HEK293 (cell line): ENCODE measurements around the gene ZSCAN29.

Experiments
- GLIS2 ChIP-seq: fragments of 450-650 bp; formaldehyde crosslinking; IDR thresholded peaks from 2 replicates; pipeline ENCODE4 v1.5.1; 2016; ENCODE audit warnings: missing biosample characterization, missing genetic modification characterization
- MYNN ChIP-seq: fragments of 450-650 bp; formaldehyde crosslinking; IDR thresholded peaks from 2 replicates; pipeline ENCODE4 v1.5.1; 2016; ENCODE audit warnings: missing biosample characterization, missing genetic modification characterization, borderline replicate concordance
- MZF1 ChIP-seq: fragments of 450-650 bp; formaldehyde crosslinking; IDR thresholded peaks from 2 replicates; pipeline ENCODE4 v1.5.1; 2017; ENCODE audit warnings: missing biosample characterization, missing genetic modification characterization, borderline replicate concordance
- REPIN1 ChIP-seq: fragments of 450-650 bp; formaldehyde crosslinking; IDR thresholded peaks from 2 replicates; pipeline ENCODE4 v1.5.1; 2017; ENCODE audit warnings: missing biosample characterization, missing genetic modification characterization, low read depth
- SCRT1 ChIP-seq: fragments of 450-650 bp; formaldehyde crosslinking; IDR thresholded peaks from 2 replicates; pipeline ENCODE4 v1.5.1; 2016; ENCODE audit warnings: missing biosample characterization, missing genetic modification characterization, borderline replicate concordance
- SETDB1 ChIP-seq: IDR thresholded peaks from one replicate; pipeline ENCODE4 v1.6.1; 2017; ENCODE audit warnings: mild to moderate bottlenecking, low read length, moderate library complexity, mixed read lengths; ENCODE audit not compliant: insufficient read length
- ZBTB20 ChIP-seq: fragments of 450-650 bp; formaldehyde crosslinking; IDR thresholded peaks from 2 replicates; pipeline ENCODE4 v1.5.1; 2016; ENCODE audit warnings: missing biosample characterization, missing genetic modification characterization
- ZBTB49 ChIP-seq: fragments of 450-650 bp; formaldehyde crosslinking; IDR thresholded peaks from 2 replicates; pipeline ENCODE4 v1.5.1; 2016; ENCODE audit warnings: missing biosample characterization, missing genetic modification characterization, low read depth
- ZFP37 ChIP-seq: fragments of 450-650 bp; formaldehyde crosslinking; IDR thresholded peaks from 2 replicates; pipeline ENCODE4 v1.5.1; 2016; ENCODE audit warnings: missing biosample characterization, missing genetic modification characterization
- ZNF146 ChIP-seq: fragments of 450-650 bp; formaldehyde crosslinking; IDR thresholded peaks from 2 replicates; pipeline ENCODE4 v1.5.1; 2016; ENCODE audit warnings: missing biosample characterization, missing genetic modification characterization
- ZNF157 ChIP-seq: fragments of 450-650 bp; formaldehyde crosslinking; IDR thresholded peaks from 2 replicates; pipeline ENCODE4 v1.5.1; 2016; ENCODE audit warnings: missing biosample characterization, missing genetic modification characterization
- ZNF169 ChIP-seq: fragments of 450-650 bp; formaldehyde crosslinking; IDR thresholded peaks from 2 replicates; pipeline ENCODE4 v1.5.1; 2016; ENCODE audit warnings: missing biosample characterization, missing genetic modification characterization
- ZNF18 ChIP-seq: fragments of 450-650 bp; formaldehyde crosslinking; IDR thresholded peaks from 2 replicates; pipeline ENCODE4 v1.5.1; 2016; ENCODE audit warnings: missing biosample characterization, missing genetic modification characterization
- ZNF19 ChIP-seq: fragments of 450-650 bp; formaldehyde crosslinking; IDR thresholded peaks from 2 replicates; pipeline ENCODE4; 2016; ENCODE audit warnings: missing biosample characterization, missing genetic modification characterization, low read depth
- ZNF24 ChIP-seq: fragments of 450-650 bp; formaldehyde crosslinking; IDR thresholded peaks from 2 replicates; pipeline ENCODE4 v1.5.1; 2016; ENCODE audit warnings: missing biosample characterization, missing genetic modification characterization
- ZNF416 ChIP-seq: fragments of 450-650 bp; formaldehyde crosslinking; IDR thresholded peaks from 2 replicates; pipeline ENCODE4 v1.5.1; 2016; ENCODE audit warnings: missing biosample characterization, missing genetic modification characterization
- ZNF555 ChIP-seq: fragments of 450-650 bp; formaldehyde crosslinking; conservative IDR thresholded peaks from 2 replicates; pipeline ENCODE4 v1.5.1; 2017; ENCODE audit warnings: missing biosample characterization, mild to moderate bottlenecking, missing genetic modification characterization, inconsistent platforms
- ZNF660 ChIP-seq: fragments of 450-650 bp; IDR thresholded peaks from 2 replicates; pipeline ENCODE4 v1.5.1; 2018; ENCODE audit warnings: missing biosample characterization, mild to moderate bottlenecking, missing genetic modification characterization
- ZNF747 ChIP-seq: fragments of 450-650 bp; formaldehyde crosslinking; IDR thresholded peaks from 2 replicates; pipeline ENCODE4 v1.5.1; 2016; ENCODE audit warnings: missing biosample characterization, missing genetic modification characterization
- ZNF843 ChIP-seq: fragments of 450-650 bp; formaldehyde crosslinking; IDR thresholded peaks from 2 replicates; pipeline ENCODE4 v1.5.1; 2016; ENCODE audit warnings: missing biosample characterization, missing genetic modification characterization
- TF ChIP-seq, protein P1 (sequence below): fragments of 450-650 bp; formaldehyde crosslinking; optimal IDR thresholded peaks from 2 replicates; pipeline ENCODE3; 2016; ENCODE audit warnings: missing biosample characterization, mild to moderate bottlenecking, missing genetic modification characterization
- TF ChIP-seq, protein P2 (sequence below): fragments of 450-650 bp; formaldehyde crosslinking; IDR thresholded peaks from 2 replicates; pipeline ENCODE4 v1.5.1; 2016; ENCODE audit warnings: missing biosample characterization, missing genetic modification characterization
- TF ChIP-seq, protein P3 (sequence below): fragments of 450-650 bp; formaldehyde crosslinking; IDR thresholded peaks from 2 replicates; pipeline ENCODE4 v1.5.1; 2016; ENCODE audit warnings: missing biosample characterization, missing genetic modification characterization
- TF ChIP-seq, protein P4 (sequence below): fragments of 450-650 bp; formaldehyde crosslinking; IDR thresholded peaks from 2 replicates; pipeline ENCODE4 v1.5.1; 2017; ENCODE audit warnings: missing biosample characterization, mild to moderate bottlenecking, missing genetic modification characterization, moderate library complexity
- TF ChIP-seq, protein P5 (sequence below): fragments of 450-650 bp; formaldehyde crosslinking; IDR thresholded peaks from 2 replicates; pipeline ENCODE4 v1.5.1; 2017; ENCODE audit warnings: missing biosample characterization, missing genetic modification characterization

Gene ZSCAN29

GRCh38 chr15:43329960-43330779 is 40.7 kb downstream of the ZSCAN29 start, which contains the start of gene LCMT2 (continued):
- TF ChIP-seq REPIN1 (tag by site-specific recombination), result no peak
- TF ChIP-seq ZNF660 (tag by site-specific recombination), result peak; percentile 22; the same call in 1 of the 2 replicates
- no peak for TF ChIP-seq ZNF18 (tag by site-specific recombination)
- TF ChIP-seq, protein P1, sequence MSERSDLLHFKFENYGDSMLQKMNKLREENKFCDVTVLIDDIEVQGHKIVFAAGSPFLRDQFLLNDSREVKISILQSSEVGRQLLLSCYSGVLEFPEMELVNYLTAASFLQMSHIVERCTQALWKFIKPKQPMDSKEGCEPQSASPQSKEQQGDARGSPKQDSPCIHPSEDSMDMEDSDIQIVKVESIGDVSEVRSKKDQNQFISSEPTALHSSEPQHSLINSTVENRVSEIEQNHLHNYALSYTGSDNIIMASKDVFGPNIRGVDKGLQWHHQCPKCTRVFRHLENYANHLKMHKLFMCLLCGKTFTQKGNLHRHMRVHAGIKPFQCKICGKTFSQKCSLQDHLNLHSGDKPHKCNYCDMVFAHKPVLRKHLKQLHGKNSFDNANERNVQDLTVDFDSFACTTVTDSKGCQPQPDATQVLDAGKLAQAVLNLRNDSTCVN (tag by site-specific recombination), result peak; percentile 98
- TF ChIP-seq, protein P2, sequence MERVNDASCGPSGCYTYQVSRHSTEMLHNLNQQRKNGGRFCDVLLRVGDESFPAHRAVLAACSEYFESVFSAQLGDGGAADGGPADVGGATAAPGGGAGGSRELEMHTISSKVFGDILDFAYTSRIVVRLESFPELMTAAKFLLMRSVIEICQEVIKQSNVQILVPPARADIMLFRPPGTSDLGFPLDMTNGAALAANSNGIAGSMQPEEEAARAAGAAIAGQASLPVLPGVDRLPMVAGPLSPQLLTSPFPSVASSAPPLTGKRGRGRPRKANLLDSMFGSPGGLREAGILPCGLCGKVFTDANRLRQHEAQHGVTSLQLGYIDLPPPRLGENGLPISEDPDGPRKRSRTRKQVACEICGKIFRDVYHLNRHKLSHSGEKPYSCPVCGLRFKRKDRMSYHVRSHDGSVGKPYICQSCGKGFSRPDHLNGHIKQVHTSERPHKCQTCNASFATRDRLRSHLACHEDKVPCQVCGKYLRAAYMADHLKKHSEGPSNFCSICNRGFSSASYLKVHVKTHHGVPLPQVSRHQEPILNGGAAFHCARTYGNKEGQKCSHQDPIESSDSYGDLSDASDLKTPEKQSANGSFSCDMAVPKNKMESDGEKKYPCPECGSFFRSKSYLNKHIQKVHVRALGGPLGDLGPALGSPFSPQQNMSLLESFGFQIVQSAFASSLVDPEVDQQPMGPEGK (tag by site-specific recombination), result peak; percentile 48
- peak; percentile 41; the same call in 1 of the 2 replicates for TF ChIP-seq ZNF843 (tag by site-specific recombination)
- TF ChIP-seq ZNF19, result no peak
- TF ChIP-seq, protein P3, sequence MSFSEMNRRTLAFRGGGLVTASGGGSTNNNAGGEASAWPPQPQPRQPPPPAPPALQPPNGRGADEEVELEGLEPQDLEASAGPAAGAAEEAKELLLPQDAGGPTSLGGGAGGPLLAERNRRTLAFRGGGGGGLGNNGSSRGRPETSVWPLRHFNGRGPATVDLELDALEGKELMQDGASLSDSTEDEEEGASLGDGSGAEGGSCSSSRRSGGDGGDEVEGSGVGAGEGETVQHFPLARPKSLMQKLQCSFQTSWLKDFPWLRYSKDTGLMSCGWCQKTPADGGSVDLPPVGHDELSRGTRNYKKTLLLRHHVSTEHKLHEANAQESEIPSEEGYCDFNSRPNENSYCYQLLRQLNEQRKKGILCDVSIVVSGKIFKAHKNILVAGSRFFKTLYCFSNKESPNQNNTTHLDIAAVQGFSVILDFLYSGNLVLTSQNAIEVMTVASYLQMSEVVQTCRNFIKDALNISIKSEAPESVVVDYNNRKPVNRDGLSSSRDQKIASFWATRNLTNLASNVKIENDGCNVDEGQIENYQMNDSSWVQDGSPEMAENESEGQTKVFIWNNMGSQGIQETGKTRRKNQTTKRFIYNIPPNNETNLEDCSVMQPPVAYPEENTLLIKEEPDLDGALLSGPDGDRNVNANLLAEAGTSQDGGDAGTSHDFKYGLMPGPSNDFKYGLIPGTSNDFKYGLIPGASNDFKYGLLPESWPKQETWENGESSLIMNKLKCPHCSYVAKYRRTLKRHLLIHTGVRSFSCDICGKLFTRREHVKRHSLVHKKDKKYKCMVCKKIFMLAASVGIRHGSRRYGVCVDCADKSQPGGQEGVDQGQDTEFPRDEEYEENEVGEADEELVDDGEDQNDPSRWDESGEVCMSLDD (tag by site-specific recombination), result no peak
- peak; percentile 99 for TF ChIP-seq ZBTB20 (tag by site-specific recombination)
- TF ChIP-seq SCRT1 (tag by site-specific recombination), result no peak
- no peak for TF ChIP-seq MZF1 (tag by site-specific recombination)
- no peak for TF ChIP-seq ZNF416 (tag by site-specific recombination)
- TF ChIP-seq ZNF555, result no peak
- TF ChIP-seq ZNF169, result no peak
- no peak for TF ChIP-seq ZNF747 (tag by site-specific recombination)
- TF ChIP-seq MYNN (tag by site-specific recombination), result no peak
- TF ChIP-seq ZNF24 (tag by site-specific recombination), result 0 out of 2 replicates have a peak, but pooled peaks have one; percentile 41
- TF ChIP-seq, protein P4, sequence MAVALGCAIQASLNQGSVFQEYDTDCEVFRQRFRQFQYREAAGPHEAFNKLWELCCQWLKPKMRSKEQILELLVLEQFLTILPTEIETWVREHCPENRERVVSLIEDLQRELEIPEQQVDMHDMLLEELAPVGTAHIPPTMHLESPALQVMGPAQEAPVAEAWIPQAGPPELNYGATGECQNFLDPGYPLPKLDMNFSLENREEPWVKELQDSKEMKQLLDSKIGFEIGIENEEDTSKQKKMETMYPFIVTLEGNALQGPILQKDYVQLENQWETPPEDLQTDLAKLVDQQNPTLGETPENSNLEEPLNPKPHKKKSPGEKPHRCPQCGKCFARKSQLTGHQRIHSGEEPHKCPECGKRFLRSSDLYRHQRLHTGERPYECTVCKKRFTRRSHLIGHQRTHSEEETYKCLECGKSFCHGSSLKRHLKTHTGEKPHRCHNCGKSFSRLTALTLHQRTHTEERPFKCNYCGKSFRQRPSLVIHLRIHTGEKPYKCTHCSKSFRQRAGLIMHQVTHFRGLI, result no peak
- TF ChIP-seq ZNF146, result no peak
- peak; percentile 72; the same call in 1 of the 2 replicates for TF ChIP-seq GLIS2 (tag by site-specific recombination)
- TF ChIP-seq, protein P5, sequence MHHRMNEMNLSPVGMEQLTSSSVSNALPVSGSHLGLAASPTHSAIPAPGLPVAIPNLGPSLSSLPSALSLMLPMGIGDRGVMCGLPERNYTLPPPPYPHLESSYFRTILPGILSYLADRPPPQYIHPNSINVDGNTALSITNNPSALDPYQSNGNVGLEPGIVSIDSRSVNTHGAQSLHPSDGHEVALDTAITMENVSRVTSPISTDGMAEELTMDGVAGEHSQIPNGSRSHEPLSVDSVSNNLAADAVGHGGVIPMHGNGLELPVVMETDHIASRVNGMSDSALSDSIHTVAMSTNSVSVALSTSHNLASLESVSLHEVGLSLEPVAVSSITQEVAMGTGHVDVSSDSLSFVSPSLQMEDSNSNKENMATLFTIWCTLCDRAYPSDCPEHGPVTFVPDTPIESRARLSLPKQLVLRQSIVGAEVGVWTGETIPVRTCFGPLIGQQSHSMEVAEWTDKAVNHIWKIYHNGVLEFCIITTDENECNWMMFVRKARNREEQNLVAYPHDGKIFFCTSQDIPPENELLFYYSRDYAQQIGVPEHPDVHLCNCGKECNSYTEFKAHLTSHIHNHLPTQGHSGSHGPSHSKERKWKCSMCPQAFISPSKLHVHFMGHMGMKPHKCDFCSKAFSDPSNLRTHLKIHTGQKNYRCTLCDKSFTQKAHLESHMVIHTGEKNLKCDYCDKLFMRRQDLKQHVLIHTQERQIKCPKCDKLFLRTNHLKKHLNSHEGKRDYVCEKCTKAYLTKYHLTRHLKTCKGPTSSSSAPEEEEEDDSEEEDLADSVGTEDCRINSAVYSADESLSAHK (tag by site-specific recombination), result no peak
- no peak for TF ChIP-seq ZNF157 (tag by site-specific recombination)
- peak; percentile 12 for TF ChIP-seq SETDB1
- peak; percentile 49 for TF ChIP-seq ZFP37 (tag by site-specific recombination)
- no peak for TF ChIP-seq ZBTB49 (tag by site-specific recombination)
